Measurements from ENCODE around the gene ZNF575.

ZNF575 gene

GRCh38 chr19:43572171-43572588 is 39.2 kb downstream of the ZNF575 start:
- no peak for DNase-seq (ENCODE audit: low read depth in 3 of 3)

GRCh38 chr19:43574424-43575155 is 41.6 kb downstream of the ZNF575 start:
- no peak for DNase-seq (ENCODE audit: low read depth in 3 of 3)

- peak; percentile 87 to 89 (median 88) for DNase-seq (ENCODE audit: low read depth in 3 of 3)
Measured at GRCh38 chr19:43575156-43575950, 42.4 kb downstream of the ZNF575 start, which contains the start of the genes PINLYP and XRCC1. PINLYP (plus strand) TSS chr19:43575801; CDS start chr19:43577192, 1,391 bp downstream. XRCC1 (minus strand) TSS chr19:43575527; CDS start chr19:43575458, 69 bp downstream.

- DNase-seq (ENCODE audit: low read depth in 3 of 3), result no peak
Measured at GRCh38 chr19:43575955-43576878, 43.2 kb downstream of the ZNF575 start.

- DNase-seq (ENCODE audit: low read depth in 3 of 3), result no peak
Measured at GRCh38 chr19:43578787-43579186, 45.8 kb downstream of the ZNF575 start.

DNA sequence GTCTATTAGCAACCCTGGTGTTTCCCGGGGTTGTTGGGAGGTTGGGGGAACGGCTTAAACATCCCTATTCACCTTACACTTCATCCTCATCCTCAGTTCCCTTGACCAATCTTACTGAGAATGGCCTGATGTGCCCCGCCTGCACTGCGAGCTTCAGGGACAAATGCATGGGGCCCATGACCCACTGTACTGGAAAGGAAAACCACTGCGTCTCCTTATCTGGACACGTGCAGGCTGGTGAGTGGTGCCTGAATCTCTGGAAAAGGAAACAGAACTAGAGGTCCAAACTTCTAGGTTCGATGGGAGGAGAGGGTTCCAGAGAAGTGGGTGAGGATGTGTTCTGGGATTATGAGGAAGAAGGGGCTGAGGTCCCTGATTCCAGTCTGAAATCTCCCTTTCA is 48.5 kb downstream of the ZNF575 start:
- no peak for DNase-seq (ENCODE audit: low read depth in 3 of 3)

DNA sequence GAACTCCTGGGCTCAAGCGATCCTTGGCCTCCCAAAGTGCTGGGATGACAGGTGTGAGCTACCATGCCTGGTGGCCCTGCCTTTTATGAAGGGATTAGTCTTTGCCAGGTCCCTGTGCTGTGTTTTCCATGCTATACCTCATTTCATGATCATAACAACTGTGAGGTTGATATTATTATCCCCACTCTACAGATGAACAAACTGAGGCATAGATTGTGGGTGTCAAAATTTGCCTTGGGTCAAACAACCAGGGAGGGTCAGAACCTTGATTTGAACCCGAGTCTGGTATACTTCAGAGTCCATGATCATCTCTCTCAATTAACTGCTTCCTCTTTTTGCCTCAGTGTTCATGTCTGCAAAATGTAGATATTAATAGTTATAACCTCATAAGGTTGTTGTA is 49.5 kb downstream of the ZNF575 start:
- DNase-seq (ENCODE audit: low read depth in 3 of 3), result no peak

DNA sequence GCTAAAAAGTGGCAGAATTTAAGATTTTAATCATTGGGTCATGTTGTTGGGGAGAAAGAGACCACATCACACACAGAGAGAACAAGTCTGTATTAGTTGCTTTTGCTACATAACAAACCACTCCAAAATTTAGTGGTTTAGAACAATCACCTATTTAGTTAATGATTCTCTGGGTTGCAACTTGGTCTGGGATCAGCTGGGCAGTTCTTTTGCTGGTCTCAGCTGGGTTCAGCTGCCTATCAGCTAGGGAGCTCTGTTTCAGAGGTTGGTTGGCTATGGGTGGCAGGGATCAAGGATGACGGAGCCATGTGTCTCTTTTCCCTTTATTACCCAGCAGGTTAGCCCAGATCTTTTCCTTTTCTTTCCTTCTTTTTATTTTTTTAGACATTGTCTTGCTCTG is 51.5 kb downstream of the ZNF575 start:
- no peak for DNase-seq (ENCODE audit: low read depth in 3 of 3)

Measured in stimulated activated CD4-positive, alpha-beta T cell treated with anti-CD3 and anti-CD28 coated beads, TNF-alpha, amount 100 ng/mL, for 4 hours (primary cell).